ENCODE results near the gene NTN3.
A peak's percentile ranks its signal among the peaks of the same experiment; 100 is the strongest.
"Not testable (repeated sequence)": the region's sequence is repeated elsewhere in the genome, so short reads cannot be mapped to it uniquely, and the experiment has no call there.

Gene NTN3

DNA sequence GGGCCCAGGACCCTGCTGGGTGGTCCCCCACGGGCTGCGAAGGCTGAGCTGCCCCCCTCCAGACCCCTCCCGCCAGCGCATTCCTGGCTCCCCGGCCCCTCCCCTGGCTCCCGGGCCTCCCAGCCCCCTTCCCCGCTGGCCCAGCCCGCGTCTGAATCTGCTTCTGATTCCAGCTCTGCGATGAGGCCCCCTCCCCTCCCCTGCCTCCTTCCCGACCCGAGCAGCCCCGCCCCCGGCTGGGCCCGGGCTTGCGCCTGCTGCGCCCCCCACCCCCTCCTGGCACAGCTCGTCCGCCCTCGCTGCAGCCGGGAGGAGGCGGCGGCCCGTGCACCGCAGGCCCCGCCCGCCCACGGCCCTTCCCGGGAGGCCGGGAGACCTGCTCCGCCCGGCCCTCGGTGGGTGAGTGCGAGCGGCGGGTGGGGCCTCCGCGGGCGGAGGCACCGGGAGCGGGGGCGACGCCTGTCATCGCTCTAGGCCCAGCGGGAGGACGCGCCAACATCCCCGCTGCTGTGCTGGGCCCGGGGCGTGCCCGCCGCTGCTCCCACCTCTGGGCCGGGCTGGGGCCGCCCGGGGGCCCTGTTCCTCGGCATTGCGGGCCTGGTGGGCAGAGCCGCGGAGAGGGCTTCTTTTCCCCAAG lies at the start of gene NTN3:
Gene NTN3 (plus strand): TSS at position 282 of the 637 bp plus-strand sequence. CDS start 405 bp downstream, outside the sequence.
- no peak for DNase-seq (ENCODE audit: low read depth in 2 of 2)

DNA sequence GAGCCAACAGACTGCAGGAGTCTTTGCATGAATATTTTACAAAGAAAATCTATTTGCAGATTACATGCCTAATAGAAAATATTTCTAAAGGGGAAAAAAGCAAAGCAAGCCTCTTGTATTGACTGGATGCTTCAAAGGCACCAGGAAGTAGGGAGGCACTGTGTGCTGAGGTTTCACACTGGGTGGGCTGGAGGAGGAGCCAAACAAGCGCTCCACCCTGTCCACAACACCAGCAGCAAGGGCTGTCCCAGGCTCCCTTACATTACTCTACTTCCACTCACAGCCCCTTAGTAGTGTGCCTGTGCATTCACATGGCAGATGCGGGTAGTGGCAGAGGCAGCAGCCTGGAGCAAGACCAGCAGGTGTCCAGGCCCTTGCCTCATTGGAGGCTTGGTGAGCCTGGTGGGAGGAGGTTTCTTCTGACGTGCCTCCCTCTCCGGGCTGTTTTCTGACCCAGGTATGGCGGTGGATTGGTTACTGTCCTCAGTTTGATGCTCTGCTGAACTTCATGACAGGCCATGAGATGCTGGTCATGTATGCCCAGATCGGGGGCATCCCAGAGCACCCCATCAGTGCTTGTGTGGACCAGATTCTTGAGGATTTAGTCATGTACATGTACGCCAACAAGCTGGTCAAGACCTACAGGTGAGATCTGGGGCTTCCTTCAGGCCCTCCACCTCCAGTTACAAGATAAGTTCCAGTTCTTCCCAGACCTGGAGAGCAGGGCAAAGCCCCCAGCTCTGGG lies 48.8 kb upstream of the NTN3 start:
- no peak for DNase-seq (ENCODE audit: low read depth in 2 of 2)

DNA sequence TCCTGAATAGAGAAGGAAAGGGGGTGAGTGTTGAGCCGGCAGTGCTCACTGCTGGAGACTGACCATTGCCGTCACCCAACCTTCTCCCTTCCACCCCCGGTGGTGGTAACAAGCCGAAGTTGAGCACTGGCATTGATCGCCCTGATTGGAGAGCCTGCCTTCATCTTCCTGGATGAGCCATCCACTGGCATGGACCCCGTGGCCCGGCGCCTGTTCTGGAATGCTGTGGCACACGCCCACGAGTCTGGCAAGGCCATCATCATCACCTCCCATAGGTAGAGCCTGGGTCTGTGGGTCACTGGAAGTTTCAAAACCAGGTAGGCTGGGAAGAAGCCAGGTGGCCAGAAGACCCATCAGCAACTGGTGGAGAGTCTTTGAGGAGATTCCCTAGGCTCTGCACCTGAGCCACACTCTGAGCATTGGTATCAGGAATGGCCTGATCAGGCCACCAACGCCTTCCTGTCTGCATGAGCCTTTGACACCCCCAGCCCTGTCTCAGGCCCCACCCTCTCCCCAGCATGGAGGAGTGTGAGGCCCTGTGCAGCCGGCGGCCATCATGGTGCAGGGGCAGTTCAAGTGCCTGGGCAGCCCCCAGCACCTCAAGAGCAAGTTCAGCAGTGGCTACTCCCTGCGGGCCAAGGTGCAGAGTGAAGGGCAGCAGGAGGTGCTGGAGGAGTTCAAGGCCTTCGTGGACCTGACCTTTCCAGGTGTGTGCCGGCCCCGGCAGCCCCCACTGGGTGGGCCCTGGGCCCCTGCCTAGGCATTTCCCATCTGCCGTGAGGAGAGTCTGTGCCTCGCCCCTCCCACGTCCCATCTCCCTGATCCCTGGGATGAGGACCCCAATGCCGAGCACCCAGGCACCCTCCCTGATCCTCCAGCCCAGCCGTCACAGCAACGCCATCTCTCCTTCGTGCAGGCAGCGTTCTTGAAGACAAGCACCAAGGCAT lies 46.8 kb upstream of the NTN3 start:
- no peak for DNase-seq (ENCODE audit: low read depth in 2 of 2)

DNA sequence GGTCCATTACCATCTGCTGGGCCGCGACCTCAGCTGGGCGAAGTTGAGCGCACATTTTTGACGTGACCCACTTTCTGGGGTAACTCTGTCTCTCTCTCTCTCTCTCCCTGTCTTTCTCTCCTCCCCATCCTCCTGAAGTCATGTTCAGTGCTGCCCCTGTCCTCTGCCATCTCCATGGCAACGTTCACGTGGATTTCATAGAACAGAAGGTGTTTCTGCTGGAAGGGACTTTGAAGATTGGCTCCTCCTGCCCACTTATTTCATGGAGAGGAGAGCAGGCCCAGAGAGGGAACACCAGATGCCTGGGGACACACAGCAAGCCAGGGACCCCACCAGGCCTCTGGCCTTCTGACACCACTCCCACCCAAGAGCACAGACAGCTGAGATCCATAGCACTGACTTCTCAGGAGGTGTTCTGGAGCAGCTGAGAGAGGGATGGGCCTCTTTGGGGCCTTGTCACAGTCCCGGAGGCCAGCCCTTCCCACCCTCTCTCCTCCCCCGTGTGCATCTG lies 46.0 kb upstream of the NTN3 start:
- DNase-seq (ENCODE audit: low read depth in 2 of 2) = no peak

DNA sequence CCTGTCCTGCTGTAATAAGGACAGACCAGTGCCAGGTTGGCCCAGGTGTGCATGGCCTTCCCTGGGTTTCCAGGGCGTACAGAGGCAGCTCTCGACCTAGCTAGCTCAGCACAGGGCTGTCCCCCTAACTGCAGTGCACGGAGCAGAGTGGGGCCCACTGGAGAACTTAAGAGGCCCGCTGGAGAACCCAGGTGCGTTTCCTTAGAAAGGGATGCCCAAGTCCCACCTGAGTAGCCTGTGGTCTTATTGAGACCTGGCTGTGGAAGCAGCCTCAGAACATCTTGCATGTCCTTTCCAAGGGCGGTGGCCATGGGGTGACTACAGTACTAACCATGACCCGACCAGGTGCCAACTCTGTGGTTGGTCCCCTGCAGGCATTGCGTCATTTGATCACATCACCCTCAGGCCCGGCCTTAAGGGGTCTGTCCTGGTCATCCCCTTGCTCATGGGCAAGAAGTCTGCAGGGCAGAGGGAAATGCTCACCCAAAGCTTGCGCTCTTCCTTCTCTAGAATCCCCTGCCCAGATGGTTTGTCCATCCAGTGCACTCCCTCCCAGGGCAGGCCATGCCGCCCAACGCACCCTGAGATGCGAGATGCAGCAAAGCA lies 45.2 kb upstream of the NTN3 start:
- no peak for DNase-seq (ENCODE audit: low read depth in 2 of 2)

- DNase-seq (ENCODE audit: low read depth in 2 of 2) = no peak
These were observed 44.1 kb upstream of the NTN3 start for GRCh38 chr16:2426941-2427361.

DNA sequence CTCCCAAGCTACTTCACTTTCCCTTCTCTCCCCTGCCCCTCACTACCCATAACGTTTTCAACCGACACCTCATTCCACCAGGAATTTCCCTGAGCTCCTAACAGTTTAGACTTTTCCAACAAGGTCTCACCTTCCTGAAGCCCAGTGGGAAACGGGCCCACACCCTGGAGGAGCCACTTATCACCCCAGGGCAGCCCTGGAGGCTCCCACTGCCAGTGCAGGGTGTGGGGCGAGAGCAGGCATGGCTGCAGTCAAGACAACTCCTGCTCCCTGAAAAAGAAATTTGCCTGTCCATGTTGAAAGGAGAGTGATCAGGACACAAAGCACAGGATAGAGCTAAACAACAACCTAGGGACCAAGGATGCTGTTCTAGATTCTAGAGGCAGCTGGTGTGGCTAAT lies 43.6 kb upstream of the NTN3 start:
- no peak for DNase-seq (ENCODE audit: low read depth in 2 of 2)

DNA sequence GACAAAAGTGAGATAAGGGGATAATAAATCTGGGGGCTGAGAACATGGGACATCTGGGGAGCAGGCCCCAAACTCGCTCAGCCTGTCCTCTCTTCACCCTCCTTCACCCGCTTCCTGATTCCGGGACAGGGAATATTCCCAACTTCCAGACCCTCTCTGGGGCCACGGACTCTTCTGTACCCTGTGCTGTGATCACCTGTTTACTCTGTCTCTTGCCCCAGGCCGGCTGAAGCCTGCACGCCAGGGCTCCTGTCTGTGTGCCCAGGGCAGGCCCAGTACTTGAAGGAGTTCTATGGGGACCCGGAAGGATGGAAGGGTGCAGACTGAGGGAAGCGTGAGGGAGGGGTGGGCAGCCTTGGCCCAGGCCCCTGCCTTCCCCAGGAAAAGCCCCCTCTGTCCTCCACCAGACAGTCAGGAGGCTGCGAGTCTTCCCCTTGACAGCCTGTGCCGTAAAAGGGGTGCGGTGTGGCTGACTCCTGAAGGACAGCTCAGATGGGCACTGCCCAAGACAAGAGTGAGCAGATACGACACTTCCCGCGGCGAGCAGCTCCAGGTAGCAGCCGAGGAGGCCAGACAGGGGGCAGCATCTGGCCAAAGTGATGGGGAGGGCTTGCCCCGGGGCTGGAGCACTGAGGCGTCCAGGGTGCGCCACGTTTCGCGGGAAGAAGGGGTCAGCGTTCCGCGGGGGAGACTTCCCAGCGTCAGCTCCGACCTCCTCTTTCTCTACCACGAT lies 42.9 kb upstream of the NTN3 start:
- no peak for DNase-seq (ENCODE audit: low read depth in 2 of 2)

GRCh38 chr16:2428784-2429033 lies 42.4 kb upstream of the NTN3 start:
- no peak for DNase-seq (ENCODE audit: low read depth in 2 of 2)

DNA sequence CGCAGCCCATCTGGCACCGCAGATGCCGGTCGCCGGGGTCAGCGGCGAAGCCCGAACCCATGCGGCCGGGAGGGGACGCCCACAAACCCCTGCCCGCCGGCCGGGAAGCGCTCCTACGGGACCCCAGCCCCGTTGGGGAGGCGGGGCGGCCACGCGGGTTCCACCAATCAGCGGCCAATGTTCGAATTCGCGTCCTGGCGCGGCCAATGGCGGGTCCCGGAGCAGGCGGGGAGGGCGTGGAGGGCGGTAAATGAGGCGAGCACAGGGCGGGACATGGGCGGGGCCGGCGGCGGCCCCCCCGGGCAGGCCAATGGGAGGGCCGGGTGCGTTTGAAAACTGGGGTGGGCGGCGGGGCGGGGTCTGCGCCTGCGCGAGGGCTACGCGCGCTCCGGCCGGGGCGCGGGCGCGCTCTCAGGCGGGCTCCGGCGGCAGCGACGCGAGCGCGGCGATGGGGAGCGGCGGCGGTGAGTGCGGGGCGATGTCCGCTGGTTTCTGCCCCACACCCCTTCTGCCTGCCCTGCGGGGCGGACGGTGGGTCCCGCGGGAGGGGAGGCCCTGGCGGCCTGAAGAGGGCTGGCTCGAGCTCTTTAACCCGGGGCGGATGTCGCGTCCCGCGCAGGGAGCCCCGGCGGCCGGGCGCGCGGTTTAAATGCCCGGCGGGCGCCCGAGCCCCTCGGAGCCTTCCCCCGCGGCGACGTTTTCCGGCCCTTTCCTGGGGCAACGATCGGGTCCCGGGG lies 41.9 kb upstream of the NTN3 start, which contains the start of gene CCNF:
Gene CCNF (plus strand): TSS at position 414 of the 737 bp plus-strand sequence. CDS start 35 bp downstream, at position 449.
- DNase-seq (ENCODE audit: low read depth in 2 of 2) = peak; percentile 81 to 86

GRCh38 chr16:2429771-2430663 lies 41.1 kb upstream of the NTN3 start:
- no peak for DNase-seq (ENCODE audit: low read depth in 2 of 2)

- no peak for DNase-seq (ENCODE audit: low read depth in 2 of 2)
These were observed 38.8 kb upstream of the NTN3 start for GRCh38 chr16:2432286-2432685.

GRCh38 chr16:2432801-2433505 lies 38.1 kb upstream of the NTN3 start:
- no peak for DNase-seq (ENCODE audit: low read depth in 2 of 2)

DNA sequence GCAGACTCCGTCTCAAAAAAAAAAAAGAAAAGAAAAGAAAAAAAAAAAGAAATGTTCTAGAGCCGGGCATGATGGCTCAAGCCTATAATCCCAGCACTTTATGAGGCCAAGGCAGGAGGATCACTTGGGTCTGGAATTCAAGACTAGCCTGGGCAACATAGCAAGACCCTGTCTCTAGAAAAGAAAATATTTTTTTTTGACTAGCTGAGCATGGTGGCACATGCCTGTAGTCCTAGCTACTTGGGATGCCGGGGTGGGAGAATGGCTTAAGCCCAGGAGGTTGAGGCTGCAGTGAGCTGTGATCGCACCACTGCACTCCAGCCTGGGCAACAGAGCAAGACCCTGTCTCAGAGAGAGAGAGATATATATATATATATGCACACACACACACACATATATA lies 35.9 kb upstream of the NTN3 start:
- DNase-seq (ENCODE audit: low read depth in 2 of 2) = not testable (repeated sequence)

DNA sequence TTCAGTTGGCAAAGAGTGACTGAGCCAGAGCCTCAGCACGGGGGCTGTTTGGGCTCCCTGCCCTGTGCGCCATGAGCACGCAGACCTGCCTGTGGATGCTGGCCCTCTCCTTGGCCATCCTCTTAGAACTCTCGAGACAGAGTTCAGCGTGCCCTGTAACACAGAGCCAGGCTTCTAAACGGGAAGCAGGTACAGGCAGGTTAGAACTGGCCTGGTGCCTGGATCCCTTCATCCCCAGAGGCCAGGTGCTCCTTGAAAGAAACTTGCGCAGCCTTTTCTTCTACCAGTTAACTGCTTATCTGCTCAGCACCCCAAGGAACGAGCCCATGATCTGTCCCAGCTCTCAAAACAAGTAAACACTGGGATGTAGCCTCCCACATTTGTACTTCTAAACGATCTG lies 35.0 kb upstream of the NTN3 start:
- no peak for DNase-seq (ENCODE audit: low read depth in 2 of 2)

DNA sequence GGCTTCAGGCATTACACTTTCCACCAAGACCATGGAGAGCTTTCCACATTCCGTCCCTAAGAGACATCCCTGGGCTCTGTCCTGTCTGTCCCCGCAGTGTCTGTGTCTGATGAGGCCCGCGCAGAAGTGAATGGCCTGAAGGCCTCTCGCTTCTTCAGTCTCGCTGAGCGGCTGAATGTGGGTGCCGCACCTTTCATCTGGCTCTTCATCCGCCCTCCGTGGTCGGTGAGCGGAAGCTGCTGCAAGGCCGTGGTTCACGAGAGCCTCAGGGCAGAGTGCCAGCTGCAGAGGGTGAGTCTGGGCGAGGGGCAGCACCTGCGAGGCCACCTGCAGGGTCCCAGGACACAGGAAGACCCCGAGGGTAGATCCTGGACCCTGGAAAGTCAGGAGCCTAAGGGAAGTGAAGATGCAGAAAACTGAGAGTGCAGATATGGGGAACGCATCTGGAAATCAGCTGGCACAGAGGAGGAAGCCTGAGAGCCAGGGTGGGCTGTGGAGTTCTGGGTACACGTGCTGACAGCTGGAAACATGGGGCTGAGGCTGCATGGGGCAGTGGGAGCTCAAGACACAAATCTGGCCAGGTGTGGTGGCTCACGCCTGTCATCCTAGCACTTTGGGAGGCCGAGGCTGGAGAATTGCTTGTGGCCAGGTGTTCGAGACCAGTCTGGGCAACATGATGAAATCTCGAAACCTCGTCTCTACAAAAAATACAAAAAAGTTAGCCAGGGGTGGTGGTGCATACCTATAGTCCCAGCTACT lies 33.9 kb upstream of the NTN3 start:
- no peak for DNase-seq (ENCODE audit: low read depth in 2 of 2)

DNA sequence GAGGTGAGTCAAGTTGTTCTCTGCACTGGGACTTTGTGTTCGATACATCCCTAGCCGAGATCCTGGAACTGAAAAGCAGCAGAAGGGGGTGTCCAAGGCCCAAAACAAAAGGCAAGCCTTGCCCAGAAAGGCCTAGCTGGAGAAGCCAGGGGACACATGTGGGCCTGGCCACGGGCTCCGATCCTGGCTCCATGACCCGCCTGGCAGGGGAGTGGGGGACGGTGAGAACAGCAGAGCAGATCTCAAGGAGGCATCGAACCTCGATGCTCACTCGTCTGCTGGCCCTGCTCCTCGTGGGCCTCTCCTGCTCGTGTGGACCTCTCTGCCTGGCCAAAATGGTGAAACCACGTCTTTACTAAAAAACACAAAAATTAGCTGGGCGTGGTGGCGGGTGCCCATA lies 33.0 kb upstream of the NTN3 start:
- no peak for DNase-seq (ENCODE audit: low read depth in 2 of 2)

DNA sequence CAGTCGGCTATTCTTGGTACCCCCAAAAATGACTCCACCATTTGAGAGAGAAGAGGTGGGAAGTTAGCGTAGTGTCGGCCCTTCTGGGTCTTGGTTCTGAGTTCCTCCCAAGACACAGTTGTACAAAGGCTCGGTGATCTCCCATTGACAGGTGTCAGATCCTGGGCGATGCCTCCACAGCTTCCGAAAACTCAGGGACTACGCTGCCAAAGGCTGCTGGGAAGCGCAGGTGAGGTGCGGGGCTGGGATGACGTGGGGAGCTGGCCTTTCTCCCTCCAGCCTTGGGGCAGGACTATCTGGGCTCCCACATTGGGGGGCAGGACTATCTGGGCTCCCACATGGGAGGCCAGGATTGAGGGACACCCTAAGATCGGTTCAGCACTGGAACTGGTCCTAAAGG lies 31.5 kb upstream of the NTN3 start:
- no peak for DNase-seq (ENCODE audit: low read depth in 2 of 2)

All from fibroblast of skin of left biceps (primary cell).